Measurements from ENCODE around the gene RSPH9.

GRCh38 chr6:43670623-43670986, 25.8 kb downstream of the RSPH9 start:
- TF ChIP-seq CTCF (IDR thresholded peaks at IDR 0.05; ENCODE audit: insufficient read depth, low read depth, low read length): no peak
- no peak for TF ChIP-seq EZH2 (IDR thresholded peaks at IDR 0.05; ENCODE audit: insufficient read depth, low read length)
